Thoracic aorta (tissue), 2 donors: ENCODE results near the gene OPN4. TPM values are rescaled to one million over a fixed set of nuclear protein-coding genes. Genes with fewer than 3 reads are reported as not detected.

Experiments
- ATAC-seq: fragments of 150-250 bp; one replicate; pipeline ENCODE4 v1.8.0; 2017; ENCODE audit warnings: low read depth; ENCODE audit not compliant: insufficient number of reproducible peaks, low FRiP score
- DNase-seq: peaks from one replicate; pipeline ENCODE4 v3.0.0-alpha.2; 2020; ENCODE audit warnings: low spot score
- H3K27ac ChIP-seq, 2 donors: fragments of 200-600 bp; sonication (generic); 1 replicate in 1 of 2; 2 replicates in 1 of 2; pipeline ENCODE4 v1.5.1; 2016; ENCODE audit warnings: mild to moderate bottlenecking in 2 of 2, moderate library complexity in 2 of 2
- H3K27me3 ChIP-seq: fragments of 200-600 bp; sonication (generic); replicated peaks from 2 replicates; pipeline ENCODE4 v1.6.0; 2016; ENCODE audit warnings: mild to moderate bottlenecking; ENCODE audit not compliant: insufficient read depth
- H3K36me3 ChIP-seq: fragments of 200-600 bp; sonication (generic); one replicate; pipeline ENCODE4 v1.5.1; 2016
- H3K4me1 ChIP-seq, 2 donors: fragments of 200-600 bp; sonication (generic); 1 replicate in 1 of 2; 2 replicates in 1 of 2; pipeline versions ENCODE4 v1.5.1 to v1.6.0; 2016; ENCODE audit warnings: low read depth in 2 of 2, mild to moderate bottlenecking in 1 of 2; ENCODE audit not compliant: control insufficient read depth in 1 of 2
- H3K4me3 ChIP-seq: fragments of 200-600 bp; sonication (generic); 2 replicates; pipeline ENCODE4 v1.5.1; 2016; ENCODE audit warnings: mild to moderate bottlenecking
- H3K9me3 ChIP-seq: fragments of 200-600 bp; sonication (generic); 2 replicates; pipeline ENCODE4 v1.5.1; 2016
- total RNA-seq, 2 donors: library from RNA; depleted of rRNA; stranded (reverse); fragments of >200 nt; gene quantifications; one replicate each; pipeline versions ENCODE4 v1.1.0 to v1.2.3, GENCODE V29; 2016
- TF ChIP-seq, protein P1 (sequence below): fragments of 200-600 bp; sonication (generic); IDR thresholded peaks from one replicate; pipeline ENCODE4 v1.5.1; 2019; ENCODE audit warnings: antibody characterized with exemption

OPN4 gene
- total RNA-seq, 2 donors from 2014 or later, result not detected

DNA sequence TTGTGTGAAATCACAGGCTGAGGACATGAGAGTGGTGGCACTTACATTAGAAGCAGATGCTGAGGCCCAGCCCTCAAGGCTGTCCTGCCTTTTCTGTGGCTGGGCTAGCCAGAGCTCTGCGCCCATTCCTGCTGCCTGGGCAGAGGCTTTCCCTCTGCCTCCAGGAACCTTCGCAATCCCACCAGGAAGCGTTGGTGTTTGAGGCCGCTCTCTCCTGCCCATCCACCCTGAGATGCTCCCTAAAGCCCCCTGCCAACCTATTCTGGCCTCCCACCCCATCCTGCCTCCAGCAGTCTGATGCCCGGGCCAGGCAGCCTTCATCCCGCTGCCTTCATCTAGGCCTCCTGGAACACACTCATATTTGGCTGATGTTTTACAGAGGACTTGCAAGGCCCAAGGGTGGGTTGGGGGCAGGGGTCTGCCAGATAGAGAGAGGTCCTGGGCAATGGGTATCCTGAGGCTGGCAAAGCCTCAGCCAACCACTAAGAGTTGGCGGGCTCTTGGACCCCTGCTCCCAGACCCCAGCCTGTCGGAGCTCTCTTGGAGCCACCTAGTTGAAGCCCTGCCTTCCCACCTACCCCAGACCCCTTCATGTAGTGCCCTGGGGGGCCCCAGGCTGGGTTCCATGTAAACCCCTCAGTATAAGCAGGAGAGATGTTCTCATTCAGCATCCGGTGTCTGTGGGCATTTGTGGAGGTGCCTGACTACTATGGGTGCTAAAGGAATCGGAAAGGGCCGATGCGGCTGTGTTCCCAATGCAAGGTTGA, 46.7 kb downstream of the OPN4 start:
- ATAC-seq (no peak), DNase-seq (no peak)
- TF ChIP-seq, protein P1, sequence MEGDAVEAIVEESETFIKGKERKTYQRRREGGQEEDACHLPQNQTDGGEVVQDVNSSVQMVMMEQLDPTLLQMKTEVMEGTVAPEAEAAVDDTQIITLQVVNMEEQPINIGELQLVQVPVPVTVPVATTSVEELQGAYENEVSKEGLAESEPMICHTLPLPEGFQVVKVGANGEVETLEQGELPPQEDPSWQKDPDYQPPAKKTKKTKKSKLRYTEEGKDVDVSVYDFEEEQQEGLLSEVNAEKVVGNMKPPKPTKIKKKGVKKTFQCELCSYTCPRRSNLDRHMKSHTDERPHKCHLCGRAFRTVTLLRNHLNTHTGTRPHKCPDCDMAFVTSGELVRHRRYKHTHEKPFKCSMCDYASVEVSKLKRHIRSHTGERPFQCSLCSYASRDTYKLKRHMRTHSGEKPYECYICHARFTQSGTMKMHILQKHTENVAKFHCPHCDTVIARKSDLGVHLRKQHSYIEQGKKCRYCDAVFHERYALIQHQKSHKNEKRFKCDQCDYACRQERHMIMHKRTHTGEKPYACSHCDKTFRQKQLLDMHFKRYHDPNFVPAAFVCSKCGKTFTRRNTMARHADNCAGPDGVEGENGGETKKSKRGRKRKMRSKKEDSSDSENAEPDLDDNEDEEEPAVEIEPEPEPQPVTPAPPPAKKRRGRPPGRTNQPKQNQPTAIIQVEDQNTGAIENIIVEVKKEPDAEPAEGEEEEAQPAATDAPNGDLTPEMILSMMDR, result no peak
- peaks cover 44% of the 10 kb centered on the region for H3K36me3 ChIP-seq
- no peak overlapping the region for H3K4me3 ChIP-seq
- no peaks in the 10 kb centered on the region for H3K4me1 ChIP-seq
- peak overlapping the region in 1 of 2 donors; percentile 19 for H3K27ac ChIP-seq
- no peaks in the 10 kb centered on the region for H3K9me3 ChIP-seq
- H3K27me3 ChIP-seq, result no peaks in the 10 kb centered on the region

DNA sequence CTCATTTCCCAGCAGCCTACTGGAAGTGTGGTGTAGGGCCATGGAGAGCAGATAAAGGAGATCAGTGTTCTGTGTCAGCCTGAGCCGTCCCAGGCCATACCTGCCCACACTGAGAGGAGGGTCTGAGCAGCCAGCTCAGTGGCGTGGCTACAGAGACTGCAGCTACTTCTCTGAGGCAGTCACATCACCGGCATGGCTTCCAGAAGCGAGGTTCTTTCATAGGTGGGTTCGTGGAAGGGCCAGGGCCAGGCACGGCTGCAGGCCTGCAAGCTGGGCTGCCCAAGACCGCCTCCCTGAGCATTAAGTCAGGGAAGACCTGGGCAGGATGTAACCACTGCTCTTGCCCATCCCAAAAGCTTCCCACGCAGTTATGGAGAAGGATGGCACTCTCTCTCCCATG, 48.8 kb downstream of the OPN4 start:
- H3K27me3 ChIP-seq, result no peaks in the 10 kb centered on the region
- H3K9me3 ChIP-seq, result no peaks in the 10 kb centered on the region
- ATAC-seq (no peak), DNase-seq (no peak)
- TF ChIP-seq, protein P1, result no peak
- H3K36me3 ChIP-seq, result peaks cover 52% of the 10 kb centered on the region
- no peak overlapping the region for H3K4me3 ChIP-seq
- no peaks in the 10 kb centered on the region for H3K4me1 ChIP-seq
- H3K27ac ChIP-seq, result no peak overlapping the region

DNA sequence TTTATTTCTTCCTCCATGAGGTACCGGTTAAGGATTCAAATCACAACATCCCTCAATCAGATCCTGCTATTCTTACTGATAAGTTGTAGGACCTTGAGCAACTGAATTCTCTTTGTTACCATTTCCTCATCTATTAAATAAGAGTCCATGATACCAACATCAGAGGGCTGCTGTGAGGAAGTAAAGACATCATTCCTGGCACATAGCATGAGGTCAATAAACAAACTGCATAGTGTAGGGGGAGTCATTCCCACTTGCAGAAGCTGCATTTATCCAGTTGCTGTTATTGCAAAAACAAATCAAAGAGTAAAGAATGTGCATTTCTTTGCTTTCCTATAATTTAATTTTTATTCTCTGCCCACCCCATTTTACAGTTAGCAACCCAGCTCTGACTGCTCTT, 50.8 kb downstream of the OPN4 start:
- no peaks in the 10 kb centered on the region for H3K27me3 ChIP-seq
- DNase-seq (no peak), ATAC-seq (no peak)
- peaks cover 0 to 2% of the 10 kb centered on the region in 2 donors for H3K4me1 ChIP-seq
- H3K4me3 ChIP-seq, result no peak overlapping the region
- H3K36me3 ChIP-seq, result peaks cover 48% of the 10 kb centered on the region
- TF ChIP-seq, protein P1, result no peak
- no peak overlapping the region for H3K27ac ChIP-seq
- H3K9me3 ChIP-seq, result no peaks in the 10 kb centered on the region

DNA sequence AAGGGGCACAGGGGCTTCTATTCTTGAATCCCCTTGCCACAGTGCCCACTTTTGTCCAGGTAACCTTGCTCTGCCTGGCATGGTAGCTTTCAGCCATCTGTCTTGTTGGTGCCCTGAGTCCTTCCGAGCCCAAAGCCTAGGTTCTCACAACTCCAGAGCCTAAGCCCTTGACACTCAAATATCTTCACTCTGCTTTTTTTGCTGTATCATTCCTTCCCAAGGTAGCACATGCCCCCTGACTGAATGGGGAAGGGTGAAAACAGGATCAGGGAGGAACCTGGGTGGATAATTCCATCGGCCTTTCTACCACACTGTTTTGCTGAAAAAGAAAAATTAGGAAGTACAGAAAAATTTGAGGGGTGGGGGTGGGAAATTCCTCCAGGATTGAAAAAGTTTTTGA, 51.6 kb downstream of the OPN4 start:
- Histone ChIP-seq H3K27ac (peak overlapping the region in 1 of 2 donors; percentile 49), H3K4me1 (peaks cover 0 to 10% of the 10 kb centered on the region in 2 donors), H3K27me3 (no peaks in the 10 kb centered on the region), H3K9me3 (no peaks in the 10 kb centered on the region), H3K36me3 (peaks cover 40% of the 10 kb centered on the region), H3K4me3 (no peak overlapping the region)
- TF ChIP-seq, protein P1, result no peak
- DNase-seq, result no peak
- ATAC-seq, result no peak

DNA sequence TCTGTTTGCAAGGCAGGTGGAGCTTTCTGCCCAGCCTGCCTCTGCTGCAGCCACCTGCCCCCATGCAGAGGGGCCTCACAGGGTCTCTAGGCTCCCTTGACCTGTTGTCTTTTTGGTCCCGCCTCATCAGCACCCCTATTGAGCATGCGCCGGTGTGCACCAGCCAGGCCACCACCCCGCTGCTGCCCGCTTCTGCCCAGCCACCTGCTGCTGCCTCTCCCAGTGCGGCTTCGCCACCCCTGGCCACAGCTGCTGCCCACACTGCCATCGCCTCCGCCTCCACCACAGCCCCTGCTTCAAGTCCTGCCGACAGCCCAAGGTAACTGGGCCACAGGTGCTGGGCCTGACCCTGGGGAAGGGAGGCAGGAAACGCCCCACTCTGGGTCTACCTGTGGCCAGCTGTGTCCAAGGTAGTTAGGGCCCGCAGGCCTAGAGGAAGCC, 52.1 kb downstream of the OPN4 start:
- ATAC-seq (no peak), DNase-seq (no peak)
- Histone ChIP-seq H3K27ac (peak overlapping the region in 1 of 2 donors; percentile 54), H3K9me3 (no peaks in the 10 kb centered on the region), H3K27me3 (no peaks in the 10 kb centered on the region), H3K36me3 (peaks cover 35% of the 10 kb centered on the region), H3K4me3 (no peak overlapping the region), H3K4me1 (peaks cover 0 to 11% of the 10 kb centered on the region in 2 donors)
- TF ChIP-seq, protein P1, result no peak
